ENCODE data around the gene DOC2A.
"Not testable (repeated sequence)": the region's sequence is repeated elsewhere in the genome, so short reads cannot be mapped to it uniquely, and the experiment has no call there.

- TF ChIP-seq, protein P1, sequence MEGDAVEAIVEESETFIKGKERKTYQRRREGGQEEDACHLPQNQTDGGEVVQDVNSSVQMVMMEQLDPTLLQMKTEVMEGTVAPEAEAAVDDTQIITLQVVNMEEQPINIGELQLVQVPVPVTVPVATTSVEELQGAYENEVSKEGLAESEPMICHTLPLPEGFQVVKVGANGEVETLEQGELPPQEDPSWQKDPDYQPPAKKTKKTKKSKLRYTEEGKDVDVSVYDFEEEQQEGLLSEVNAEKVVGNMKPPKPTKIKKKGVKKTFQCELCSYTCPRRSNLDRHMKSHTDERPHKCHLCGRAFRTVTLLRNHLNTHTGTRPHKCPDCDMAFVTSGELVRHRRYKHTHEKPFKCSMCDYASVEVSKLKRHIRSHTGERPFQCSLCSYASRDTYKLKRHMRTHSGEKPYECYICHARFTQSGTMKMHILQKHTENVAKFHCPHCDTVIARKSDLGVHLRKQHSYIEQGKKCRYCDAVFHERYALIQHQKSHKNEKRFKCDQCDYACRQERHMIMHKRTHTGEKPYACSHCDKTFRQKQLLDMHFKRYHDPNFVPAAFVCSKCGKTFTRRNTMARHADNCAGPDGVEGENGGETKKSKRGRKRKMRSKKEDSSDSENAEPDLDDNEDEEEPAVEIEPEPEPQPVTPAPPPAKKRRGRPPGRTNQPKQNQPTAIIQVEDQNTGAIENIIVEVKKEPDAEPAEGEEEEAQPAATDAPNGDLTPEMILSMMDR (IDR thresholded peaks at IDR 0.05; ENCODE audit: extremely low read depth in 1 of 2, insufficient read depth in 1 of 2, low read depth in 1 of 2, low read length in 2 of 2), result not testable (repeated sequence)
- TF ChIP-seq POLR2AphosphoS5 (IDR thresholded peaks at IDR 0.05; ENCODE audit: insufficient read depth, low read depth, low read length); JUN (IDR thresholded peaks at IDR 0.05; ENCODE audit: borderline replicate concordance, insufficient read depth, insufficient read length, low read depth): not testable (repeated sequence)
Measured at GRCh38 chr16:30015450-30015849, 4.6 kb upstream of the DOC2A start.

Data from endothelial cell of umbilical vein (primary cell).